HEK293 (cell line): ENCODE measurements around the gene MTMR4.

Experiments used
- GLIS1 ChIP-seq: fragments of 450-650 bp; formaldehyde crosslinking; IDR thresholded peaks from 2 replicates; pipeline ENCODE4 v1.5.1; 2016; ENCODE audit warnings: missing biosample characterization, missing genetic modification characterization
- HOXC10 ChIP-seq: sonication (generic); formaldehyde crosslinking; IDR thresholded peaks from 2 replicates; pipeline ENCODE4 v1.8.1; 2023; ENCODE audit warnings: mild to moderate bottlenecking, missing genetic modification reagents
- HOXD13 ChIP-seq: sonication (generic); formaldehyde crosslinking; IDR thresholded peaks from 2 replicates; pipeline ENCODE4 v1.8.0; 2022; ENCODE audit warnings: missing genetic modification reagents, borderline replicate concordance
- PATZ1 ChIP-seq: fragments of 450-650 bp; formaldehyde crosslinking; IDR thresholded peaks from 2 replicates; pipeline ENCODE4 v1.5.1; 2016; ENCODE audit warnings: missing biosample characterization, missing genetic modification characterization
- RBAK ChIP-seq: fragments of 450-650 bp; formaldehyde crosslinking; IDR thresholded peaks from 2 replicates; pipeline ENCODE4 v1.5.1; 2016; ENCODE audit warnings: missing biosample characterization, missing genetic modification characterization
- ZBTB21 ChIP-seq: fragments of 450-650 bp; formaldehyde crosslinking; IDR thresholded peaks from 2 replicates; pipeline ENCODE4 v1.5.1; 2017; ENCODE audit warnings: missing biosample characterization, missing genetic modification characterization
- ZFP3 ChIP-seq: fragments of 450-650 bp; formaldehyde crosslinking; IDR thresholded peaks from 2 replicates; pipeline ENCODE4 v1.5.1; 2016; ENCODE audit warnings: low read depth, missing biosample characterization, missing genetic modification characterization
- ZFP69B ChIP-seq: fragments of 450-650 bp; formaldehyde crosslinking; IDR thresholded peaks from 2 replicates; pipeline ENCODE4 v1.5.1; 2016; ENCODE audit warnings: missing biosample characterization, missing genetic modification characterization
- ZNF10 ChIP-seq: fragments of 450-650 bp; formaldehyde crosslinking; IDR thresholded peaks from 2 replicates; pipeline ENCODE4 v1.5.1; 2017; ENCODE audit warnings: missing biosample characterization, missing genetic modification characterization
- ZNF169 ChIP-seq: fragments of 450-650 bp; formaldehyde crosslinking; IDR thresholded peaks from 2 replicates; pipeline ENCODE4 v1.5.1; 2016; ENCODE audit warnings: missing biosample characterization, missing genetic modification characterization
- ZNF175 ChIP-seq: fragments of 450-650 bp; formaldehyde crosslinking; IDR thresholded peaks from 2 replicates; pipeline ENCODE4 v1.5.1; 2016; ENCODE audit warnings: missing biosample characterization, missing genetic modification characterization
- ZNF23 ChIP-seq: fragments of 450-650 bp; formaldehyde crosslinking; IDR thresholded peaks from 2 replicates; pipeline ENCODE4 v1.5.1; 2016; ENCODE audit warnings: missing biosample characterization, missing genetic modification characterization, borderline replicate concordance
- ZNF24 ChIP-seq: fragments of 450-650 bp; formaldehyde crosslinking; IDR thresholded peaks from 2 replicates; pipeline ENCODE4 v1.5.1; 2016; ENCODE audit warnings: missing biosample characterization, missing genetic modification characterization
- ZNF366 ChIP-seq: fragments of 450-650 bp; formaldehyde crosslinking; conservative IDR thresholded peaks from 2 replicates; pipeline ENCODE4 v1.5.1; 2016; ENCODE audit warnings: missing biosample characterization, missing genetic modification characterization
- ZNF449 ChIP-seq: fragments of 450-650 bp; formaldehyde crosslinking; IDR thresholded peaks from 2 replicates; pipeline ENCODE4 v1.5.1; 2017; ENCODE audit warnings: missing biosample characterization, mild to moderate bottlenecking, missing genetic modification characterization, moderate library complexity
- ZNF48 ChIP-seq: fragments of 450-650 bp; formaldehyde crosslinking; IDR thresholded peaks from 2 replicates; pipeline ENCODE4 v1.5.1; 2016; ENCODE audit warnings: missing biosample characterization, missing genetic modification characterization
- ZNF513 ChIP-seq: fragments of 450-650 bp; IDR thresholded peaks from 2 replicates; pipeline ENCODE4 v1.5.1; 2018; ENCODE audit warnings: missing biosample characterization, missing genetic modification characterization
- ZNF521 ChIP-seq: fragments of 450-650 bp; formaldehyde crosslinking; IDR thresholded peaks from 2 replicates; pipeline ENCODE4 v1.5.1; 2017; ENCODE audit warnings: missing biosample characterization, mild to moderate bottlenecking, missing genetic modification characterization
- ZNF555 ChIP-seq: fragments of 450-650 bp; formaldehyde crosslinking; conservative IDR thresholded peaks from 2 replicates; pipeline ENCODE4 v1.5.1; 2017; ENCODE audit warnings: missing biosample characterization, mild to moderate bottlenecking, missing genetic modification characterization, inconsistent platforms
- ZNF585B ChIP-seq: fragments of 450-650 bp; formaldehyde crosslinking; IDR thresholded peaks from 2 replicates; pipeline ENCODE4 v1.5.1; 2016; ENCODE audit warnings: missing biosample characterization, missing genetic modification characterization
- ZNF600 ChIP-seq: fragments of 450-650 bp; formaldehyde crosslinking; IDR thresholded peaks from 2 replicates; pipeline ENCODE4 v1.5.1; 2016; ENCODE audit warnings: missing biosample characterization, missing genetic modification characterization
- ZNF621 ChIP-seq: fragments of 450-650 bp; formaldehyde crosslinking; IDR thresholded peaks from 2 replicates; pipeline ENCODE4 v1.5.1; 2017; ENCODE audit warnings: missing biosample characterization, missing genetic modification characterization
- ZNF623 ChIP-seq: fragments of 450-650 bp; formaldehyde crosslinking; IDR thresholded peaks from 2 replicates; pipeline ENCODE4 v1.5.1; 2016; ENCODE audit warnings: missing biosample characterization, missing genetic modification characterization
- ZNF692 ChIP-seq: fragments of 450-650 bp; formaldehyde crosslinking; IDR thresholded peaks from 2 replicates; pipeline ENCODE4 v1.5.1; 2016; ENCODE audit warnings: missing biosample characterization, missing genetic modification characterization
- ZNF707 ChIP-seq: fragments of 450-650 bp; formaldehyde crosslinking; IDR thresholded peaks from 2 replicates; pipeline ENCODE4 v1.5.1; 2016; ENCODE audit warnings: missing biosample characterization, missing genetic modification characterization
- ZNF768 ChIP-seq: fragments of 450-650 bp; formaldehyde crosslinking; IDR thresholded peaks from 2 replicates; pipeline ENCODE4 v1.5.1; 2018; ENCODE audit warnings: missing biosample characterization, mild to moderate bottlenecking, missing genetic modification characterization
- ZNF776 ChIP-seq: fragments of 450-650 bp; formaldehyde crosslinking; IDR thresholded peaks from 2 replicates; pipeline ENCODE4 v1.5.0; 2017; ENCODE audit warnings: missing biosample characterization, missing genetic modification characterization, borderline replicate concordance
- ZSCAN23 ChIP-seq: fragments of 450-650 bp; formaldehyde crosslinking; IDR thresholded peaks from 2 replicates; pipeline ENCODE4 v1.5.1; 2016; ENCODE audit warnings: missing biosample characterization, missing genetic modification characterization
- TF ChIP-seq, protein P1 (sequence below): fragments of 450-650 bp; formaldehyde crosslinking; IDR thresholded peaks from 2 replicates; pipeline ENCODE4 v1.5.1; 2016; ENCODE audit warnings: missing biosample characterization, missing genetic modification characterization
- TF ChIP-seq, protein P2 (sequence below): fragments of 450-650 bp; formaldehyde crosslinking; optimal IDR thresholded peaks from 2 replicates; pipeline ENCODE3; 2016; ENCODE audit warnings: missing biosample characterization, mild to moderate bottlenecking, missing genetic modification characterization
- TF ChIP-seq, protein P3 (sequence below): fragments of 450-650 bp; formaldehyde crosslinking; IDR thresholded peaks from 2 replicates; pipeline ENCODE4 v1.5.1; 2016; ENCODE audit warnings: missing biosample characterization, missing genetic modification characterization, low read depth

The MTMR4 gene

GRCh38 chr17:58517928-58518609, 3.6 kb upstream of the MTMR4 start (continued):
- no peak for TF ChIP-seq ZNF175
- TF ChIP-seq ZNF521 = no peak
- TF ChIP-seq ZNF169 (tag by site-specific recombination) = no peak
- no peak for TF ChIP-seq ZNF585B (tag by site-specific recombination)
- no peak for TF ChIP-seq ZNF600 (tag by site-specific recombination)
- TF ChIP-seq ZNF623 = no peak
- TF ChIP-seq PATZ1 (tag by site-specific recombination) = peak; percentile 46; the same call in 1 of the 2 replicates
- no peak for TF ChIP-seq ZFP69B (tag by site-specific recombination)
- no peak; the same call in 1 of the 2 replicates for TF ChIP-seq ZSCAN23 (tag by site-specific recombination)
- no peak for TF ChIP-seq HOXC10 (CRISPR knock-in tag)
- no peak for TF ChIP-seq ZNF621
- TF ChIP-seq ZNF768 (tag by site-specific recombination) = no peak
- no peak for TF ChIP-seq ZNF555
- no peak for TF ChIP-seq HOXD13 (CRISPR knock-in tag)
- TF ChIP-seq ZNF23 (tag by site-specific recombination) = no peak
- no peak for TF ChIP-seq ZNF776
- TF ChIP-seq RBAK (tag by site-specific recombination) = no peak
- no peak for TF ChIP-seq ZFP3 (tag by site-specific recombination)
- TF ChIP-seq ZNF48 (tag by site-specific recombination) = no peak
- no peak for TF ChIP-seq ZNF692
- no peak for TF ChIP-seq ZNF449 (tag by site-specific recombination)
- TF ChIP-seq ZNF707 (tag by site-specific recombination) = no peak
- TF ChIP-seq ZBTB21 (tag by site-specific recombination) = peak; percentile 26; the same call in 1 of the 2 replicates
- no peak for TF ChIP-seq ZNF10 (tag by site-specific recombination)
- 0 out of 2 replicates have a peak, but pooled peaks have one; percentile 35 for TF ChIP-seq ZNF24 (tag by site-specific recombination)
- TF ChIP-seq, protein P1, sequence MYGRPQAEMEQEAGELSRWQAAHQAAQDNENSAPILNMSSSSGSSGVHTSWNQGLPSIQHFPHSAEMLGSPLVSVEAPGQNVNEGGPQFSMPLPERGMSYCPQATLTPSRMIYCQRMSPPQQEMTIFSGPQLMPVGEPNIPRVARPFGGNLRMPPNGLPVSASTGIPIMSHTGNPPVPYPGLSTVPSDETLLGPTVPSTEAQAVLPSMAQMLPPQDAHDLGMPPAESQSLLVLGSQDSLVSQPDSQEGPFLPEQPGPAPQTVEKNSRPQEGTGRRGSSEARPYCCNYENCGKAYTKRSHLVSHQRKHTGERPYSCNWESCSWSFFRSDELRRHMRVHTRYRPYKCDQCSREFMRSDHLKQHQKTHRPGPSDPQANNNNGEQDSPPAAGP (tag by site-specific recombination) = no peak
- TF ChIP-seq, protein P2, sequence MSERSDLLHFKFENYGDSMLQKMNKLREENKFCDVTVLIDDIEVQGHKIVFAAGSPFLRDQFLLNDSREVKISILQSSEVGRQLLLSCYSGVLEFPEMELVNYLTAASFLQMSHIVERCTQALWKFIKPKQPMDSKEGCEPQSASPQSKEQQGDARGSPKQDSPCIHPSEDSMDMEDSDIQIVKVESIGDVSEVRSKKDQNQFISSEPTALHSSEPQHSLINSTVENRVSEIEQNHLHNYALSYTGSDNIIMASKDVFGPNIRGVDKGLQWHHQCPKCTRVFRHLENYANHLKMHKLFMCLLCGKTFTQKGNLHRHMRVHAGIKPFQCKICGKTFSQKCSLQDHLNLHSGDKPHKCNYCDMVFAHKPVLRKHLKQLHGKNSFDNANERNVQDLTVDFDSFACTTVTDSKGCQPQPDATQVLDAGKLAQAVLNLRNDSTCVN = peak; percentile 74
- TF ChIP-seq, protein P3, sequence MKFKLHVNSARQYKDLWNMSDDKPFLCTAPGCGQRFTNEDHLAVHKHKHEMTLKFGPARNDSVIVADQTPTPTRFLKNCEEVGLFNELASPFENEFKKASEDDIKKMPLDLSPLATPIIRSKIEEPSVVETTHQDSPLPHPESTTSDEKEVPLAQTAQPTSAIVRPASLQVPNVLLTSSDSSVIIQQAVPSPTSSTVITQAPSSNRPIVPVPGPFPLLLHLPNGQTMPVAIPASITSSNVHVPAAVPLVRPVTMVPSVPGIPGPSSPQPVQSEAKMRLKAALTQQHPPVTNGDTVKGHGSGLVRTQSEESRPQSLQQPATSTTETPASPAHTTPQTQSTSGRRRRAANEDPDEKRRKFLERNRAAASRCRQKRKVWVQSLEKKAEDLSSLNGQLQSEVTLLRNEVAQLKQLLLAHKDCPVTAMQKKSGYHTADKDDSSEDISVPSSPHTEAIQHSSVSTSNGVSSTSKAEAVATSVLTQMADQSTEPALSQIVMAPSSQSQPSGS (tag by site-specific recombination) = no peak
- TF ChIP-seq ZNF366 (tag by site-specific recombination) = no peak; the same call in 1 of the 2 replicates
- no peak for TF ChIP-seq ZNF513 (tag by site-specific recombination)
- no peak for TF ChIP-seq GLIS1 (tag by site-specific recombination)
